WI38 (cell line): ENCODE measurements around the gene GGTA1.

Experiments used
- H3K4me3 ChIP-seq: 2 replicates; pipeline ENCODE4 v1.5.1; 2011; ENCODE audit warnings: low read depth, mild to moderate bottlenecking, control low read depth, low read length
- TF ChIP-seq, protein P1 (sequence below): IDR thresholded peaks from 2 replicates; pipeline ENCODE4 v1.5.1; 2012; ENCODE audit warnings: low read depth, mild to moderate bottlenecking, control low read depth, low read length

Gene GGTA1

DNA sequence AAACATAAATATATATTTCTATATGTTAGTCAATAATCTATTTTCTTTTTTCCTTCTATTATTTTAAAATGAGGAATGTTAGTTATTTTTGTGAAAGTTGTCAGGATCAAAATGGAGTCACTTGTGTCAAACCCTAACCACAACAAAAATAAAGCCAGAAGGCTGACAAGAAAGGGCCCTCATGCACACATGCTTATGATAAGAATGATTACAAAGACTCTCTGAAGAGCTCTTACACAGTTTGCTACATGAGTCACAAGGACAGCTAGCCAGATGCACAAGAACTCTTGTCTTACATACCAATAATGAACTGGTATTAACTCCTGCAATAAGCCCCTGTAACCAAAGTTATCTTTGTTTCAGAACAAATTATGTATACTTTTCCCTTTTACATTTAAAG, 64.7 kb downstream of the GGTA1 start:
- TF ChIP-seq, protein P1, sequence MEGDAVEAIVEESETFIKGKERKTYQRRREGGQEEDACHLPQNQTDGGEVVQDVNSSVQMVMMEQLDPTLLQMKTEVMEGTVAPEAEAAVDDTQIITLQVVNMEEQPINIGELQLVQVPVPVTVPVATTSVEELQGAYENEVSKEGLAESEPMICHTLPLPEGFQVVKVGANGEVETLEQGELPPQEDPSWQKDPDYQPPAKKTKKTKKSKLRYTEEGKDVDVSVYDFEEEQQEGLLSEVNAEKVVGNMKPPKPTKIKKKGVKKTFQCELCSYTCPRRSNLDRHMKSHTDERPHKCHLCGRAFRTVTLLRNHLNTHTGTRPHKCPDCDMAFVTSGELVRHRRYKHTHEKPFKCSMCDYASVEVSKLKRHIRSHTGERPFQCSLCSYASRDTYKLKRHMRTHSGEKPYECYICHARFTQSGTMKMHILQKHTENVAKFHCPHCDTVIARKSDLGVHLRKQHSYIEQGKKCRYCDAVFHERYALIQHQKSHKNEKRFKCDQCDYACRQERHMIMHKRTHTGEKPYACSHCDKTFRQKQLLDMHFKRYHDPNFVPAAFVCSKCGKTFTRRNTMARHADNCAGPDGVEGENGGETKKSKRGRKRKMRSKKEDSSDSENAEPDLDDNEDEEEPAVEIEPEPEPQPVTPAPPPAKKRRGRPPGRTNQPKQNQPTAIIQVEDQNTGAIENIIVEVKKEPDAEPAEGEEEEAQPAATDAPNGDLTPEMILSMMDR: no peak

DNA sequence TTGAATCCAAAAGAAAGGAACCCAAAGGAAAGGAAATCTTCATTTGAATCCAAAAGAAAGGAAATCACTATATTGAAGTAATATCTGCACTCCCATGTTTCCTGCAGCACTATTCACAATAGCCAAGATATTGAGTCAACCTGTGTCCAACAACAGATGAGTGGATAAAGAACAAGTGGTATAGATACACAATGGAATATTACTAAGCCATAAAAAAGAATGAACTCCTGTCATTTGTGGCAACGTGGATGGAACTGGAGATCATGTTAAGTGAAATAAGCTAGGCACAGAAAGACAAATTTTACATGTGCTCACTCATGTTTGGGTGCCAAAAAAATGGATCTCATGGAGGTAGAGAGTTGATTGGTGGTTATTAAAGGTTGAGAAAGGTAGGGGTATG, 71.7 kb downstream of the GGTA1 start:
- no peak overlapping the region for H3K4me3 ChIP-seq
- TF ChIP-seq, protein P1: no peak

More for the DNA sequence above, 64.7 kb downstream of the GGTA1 start:
- no peak overlapping the region for H3K4me3 ChIP-seq

DNA sequence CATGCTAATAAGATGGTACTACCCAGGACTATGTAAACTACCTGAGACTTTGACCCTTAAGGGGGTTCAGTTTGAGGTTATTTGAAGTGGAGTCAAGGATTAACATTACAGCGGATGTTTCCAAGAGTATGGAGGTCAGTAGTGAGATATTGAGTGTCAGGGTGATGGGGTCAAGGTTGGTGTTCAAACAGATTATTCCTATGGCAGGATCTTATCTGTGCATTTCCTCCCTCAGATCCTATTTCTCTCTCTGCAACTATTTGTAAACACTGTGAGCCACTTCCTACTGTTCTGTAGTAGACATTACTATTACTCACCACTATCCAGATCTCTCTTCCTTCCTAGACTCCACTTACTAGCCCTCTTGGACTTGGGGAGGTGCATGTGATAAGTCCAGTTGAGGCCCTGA, 75.6 kb downstream of the GGTA1 start:
- TF ChIP-seq, protein P1: no peak
- no peak overlapping the region for H3K4me3 ChIP-seq

DNA sequence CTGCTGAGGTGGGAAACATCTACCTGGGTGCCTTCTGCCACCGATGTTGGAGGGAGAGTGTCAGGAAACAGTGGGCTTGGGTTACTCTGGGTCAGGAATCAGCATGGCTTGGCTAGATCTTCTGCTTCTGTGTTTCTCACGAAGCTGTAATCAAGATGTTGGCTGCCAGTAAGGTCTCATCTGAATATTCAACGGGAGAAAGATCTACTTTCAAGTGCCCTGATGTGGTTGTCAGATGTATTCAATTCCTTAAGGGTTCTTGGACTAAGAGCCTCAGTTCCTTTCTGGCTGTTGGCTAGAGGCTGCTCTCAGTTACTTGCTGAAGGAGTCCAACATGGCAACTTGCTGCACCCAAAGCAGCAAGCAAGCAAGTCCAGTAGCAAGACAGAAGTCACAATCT, 87.7 kb downstream of the GGTA1 start:
- no peak overlapping the region for H3K4me3 ChIP-seq
- TF ChIP-seq, protein P1: no peak

DNA sequence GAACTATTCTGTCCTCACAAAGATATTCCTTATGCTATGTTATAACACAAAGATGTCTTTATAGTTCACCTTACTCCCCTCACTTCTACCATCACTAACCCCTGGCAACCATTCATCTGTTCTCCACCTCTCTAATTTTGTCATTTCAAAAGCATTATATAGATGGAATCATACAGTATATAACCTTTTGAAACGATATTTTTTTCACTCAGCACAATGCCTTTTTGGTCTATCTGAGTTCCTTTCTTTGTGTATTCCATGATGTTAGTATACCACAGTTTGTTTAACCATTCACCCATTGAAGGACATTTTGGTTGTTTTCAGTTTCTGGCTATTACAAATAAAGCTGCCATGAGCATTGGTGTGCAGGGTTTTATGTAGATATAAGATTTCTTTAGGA, 93.7 kb downstream of the GGTA1 start:
- TF ChIP-seq, protein P1: no peak
- H3K4me3 ChIP-seq: no peak overlapping the region
